Peyer's patch (tissue), 4 donors: ENCODE data around the gene FEV. TPM values are rescaled to one million over a fixed set of nuclear protein-coding genes. Genes with fewer than 3 reads are reported as not detected.

ENCODE experiments used
- DNase-seq, 3 donors: peaks; one replicate each; pipeline ENCODE4 v3.0.0-alpha.2; 2017 to 2019
- H3K27ac ChIP-seq, 4 donors: fragments of 200-600 bp; sonication (generic); one replicate each; pipeline ENCODE4 v1.5.1; 2016 to 2019
- H3K27me3 ChIP-seq, 2 donors: fragments of 200-600 bp; sonication (generic); one replicate each; pipeline ENCODE4 v1.5.1; 2019
- H3K36me3 ChIP-seq, 3 donors: fragments of 200-600 bp; sonication (generic); one replicate each; pipeline ENCODE4 v1.5.1; 2016 to 2019
- H3K4me1 ChIP-seq, 4 donors: fragments of 200-600 bp; sonication (generic); one replicate each; pipeline ENCODE4 v1.5.1; 2016 to 2019
- H3K4me3 ChIP-seq, 4 donors: fragments of 200-600 bp; sonication (generic); 1 replicate in 3 of 4; 2 replicates in 1 of 4; pipeline ENCODE4 v1.5.1; 2016 to 2019; ENCODE audit warnings: mild to moderate bottlenecking in 1 of 4
- H3K9me3 ChIP-seq, 4 donors: fragments of 200-600 bp; sonication (generic); one replicate each; pipeline ENCODE4 v1.5.1; 2016 to 2019; ENCODE audit warnings: mild to moderate bottlenecking in 1 of 4
- POLR2A ChIP-seq, 2 donors: fragments of 450-650 bp; IDR thresholded peaks; one replicate each; pipeline ENCODE4 v1.5.1; 2017; ENCODE audit warnings: antibody characterized with exemption in 2 of 2, mild to moderate bottlenecking in 2 of 2, moderate library complexity in 2 of 2
- total RNA-seq, 4 donors: library from RNA; depleted of rRNA; stranded (reverse); fragments of >200 nt; gene quantifications; one replicate each; pipeline ENCODE4 v1.1.0, GENCODE V29; 2016
- TF ChIP-seq, protein P1 (sequence below), 6 experiments: fragments of 450-650 bp in 4 of 6; fragments of 200-600 bp in 2 of 6; sonication (generic) in 1 of 6; IDR thresholded peaks; one replicate each; pipeline ENCODE4 v1.5.1; 2017 to 2019; ENCODE audit warnings: antibody characterized with exemption in 6 of 6, mild to moderate bottlenecking in 3 of 6, moderate library complexity in 1 of 6

FEV gene
- total RNA-seq, 4 donors from 2014 or later: 3.2 to 6.7 (median 5.1) TPM; not detected in 1

DNA sequence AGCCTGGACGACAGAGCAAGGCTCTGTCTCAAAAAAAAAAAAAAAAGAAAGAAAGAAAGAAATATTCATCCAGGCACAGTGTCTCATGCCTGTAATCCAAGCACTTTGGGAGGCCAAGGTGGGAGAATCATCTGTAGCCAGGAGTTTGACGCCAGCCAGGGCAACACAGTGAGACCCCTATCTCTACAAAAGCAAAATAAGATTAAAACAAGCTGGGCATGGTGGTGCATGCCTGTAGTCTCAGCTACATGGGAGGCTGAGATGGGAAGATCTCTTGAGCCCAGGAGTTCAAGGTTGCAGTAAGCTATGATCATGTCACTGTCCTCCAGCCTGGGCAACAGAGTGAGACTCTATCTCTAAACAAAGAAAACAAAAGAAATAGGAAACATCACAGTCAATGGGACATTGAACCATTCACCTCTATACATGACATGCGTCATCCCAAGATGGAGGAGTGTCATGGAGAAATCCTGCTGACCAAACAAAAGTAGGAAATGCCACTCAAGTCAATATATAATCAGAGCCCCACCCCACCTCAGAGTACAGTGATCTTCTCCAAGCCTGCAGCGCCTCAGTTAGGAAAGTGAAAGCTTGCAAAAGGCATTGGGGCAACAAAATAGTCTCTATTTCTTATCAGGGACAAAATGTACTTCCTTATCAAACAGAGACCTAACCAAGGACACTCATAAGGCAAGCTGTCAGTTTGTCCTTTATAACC lies 9.8 kb downstream of the FEV start:
- Histone ChIP-seq H3K27me3 (peaks cover 0 to 1% of the 10 kb centered on the region in 2 donors), H3K27ac (peak overlapping the region in 2 of 4 donors; percentile 85 to 87), H3K4me1 (peaks cover 0 to 7% (median 0%) of the 10 kb centered on the region in 4 donors), H3K36me3 (no peaks in the 10 kb centered on the region), H3K9me3 (no peaks in the 10 kb centered on the region), H3K4me3 (no peak overlapping the region)
- peak in 1 of 3 donors; percentile 84 for DNase-seq
- TF ChIP-seq POLR2A (IDR thresholded peaks at IDR 0.05): no peak
- TF ChIP-seq, protein P1, sequence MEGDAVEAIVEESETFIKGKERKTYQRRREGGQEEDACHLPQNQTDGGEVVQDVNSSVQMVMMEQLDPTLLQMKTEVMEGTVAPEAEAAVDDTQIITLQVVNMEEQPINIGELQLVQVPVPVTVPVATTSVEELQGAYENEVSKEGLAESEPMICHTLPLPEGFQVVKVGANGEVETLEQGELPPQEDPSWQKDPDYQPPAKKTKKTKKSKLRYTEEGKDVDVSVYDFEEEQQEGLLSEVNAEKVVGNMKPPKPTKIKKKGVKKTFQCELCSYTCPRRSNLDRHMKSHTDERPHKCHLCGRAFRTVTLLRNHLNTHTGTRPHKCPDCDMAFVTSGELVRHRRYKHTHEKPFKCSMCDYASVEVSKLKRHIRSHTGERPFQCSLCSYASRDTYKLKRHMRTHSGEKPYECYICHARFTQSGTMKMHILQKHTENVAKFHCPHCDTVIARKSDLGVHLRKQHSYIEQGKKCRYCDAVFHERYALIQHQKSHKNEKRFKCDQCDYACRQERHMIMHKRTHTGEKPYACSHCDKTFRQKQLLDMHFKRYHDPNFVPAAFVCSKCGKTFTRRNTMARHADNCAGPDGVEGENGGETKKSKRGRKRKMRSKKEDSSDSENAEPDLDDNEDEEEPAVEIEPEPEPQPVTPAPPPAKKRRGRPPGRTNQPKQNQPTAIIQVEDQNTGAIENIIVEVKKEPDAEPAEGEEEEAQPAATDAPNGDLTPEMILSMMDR (IDR thresholded peaks at IDR 0.05): peak in 2 of 6 experiments; percentile 22 to 58

DNA sequence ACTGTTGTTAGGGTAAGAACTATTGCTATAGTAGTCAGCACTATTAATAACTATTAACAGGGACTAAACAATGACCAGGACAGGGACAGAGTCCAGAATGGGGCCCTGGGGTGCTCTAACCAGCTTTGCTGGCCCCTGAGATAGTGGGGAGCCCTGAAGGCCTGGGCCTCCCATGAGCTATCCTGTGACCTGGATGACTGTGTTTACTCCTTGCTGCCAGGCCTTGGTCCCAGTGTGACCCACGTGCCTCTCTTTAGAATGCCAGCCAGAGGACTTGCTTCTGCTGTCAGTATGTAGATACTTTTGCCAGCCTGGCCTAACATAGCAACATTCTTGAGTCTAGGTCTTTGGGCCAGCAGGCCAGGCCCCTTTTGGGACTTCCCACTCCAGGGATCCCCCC lies 14.1 kb downstream of the FEV start:
- Histone ChIP-seq H3K27ac (no peak overlapping the region), H3K27me3 (no peaks in the 10 kb centered on the region), H3K36me3 (no peaks in the 10 kb centered on the region), H3K4me3 (no peak overlapping the region), H3K4me1 (no peaks in the 10 kb centered on the region), H3K9me3 (no peaks in the 10 kb centered on the region)
- no peak for DNase-seq
- TF ChIP-seq, protein P1 (IDR thresholded peaks at IDR 0.05): no peak
- TF ChIP-seq POLR2A (IDR thresholded peaks at IDR 0.05): no peak

DNA sequence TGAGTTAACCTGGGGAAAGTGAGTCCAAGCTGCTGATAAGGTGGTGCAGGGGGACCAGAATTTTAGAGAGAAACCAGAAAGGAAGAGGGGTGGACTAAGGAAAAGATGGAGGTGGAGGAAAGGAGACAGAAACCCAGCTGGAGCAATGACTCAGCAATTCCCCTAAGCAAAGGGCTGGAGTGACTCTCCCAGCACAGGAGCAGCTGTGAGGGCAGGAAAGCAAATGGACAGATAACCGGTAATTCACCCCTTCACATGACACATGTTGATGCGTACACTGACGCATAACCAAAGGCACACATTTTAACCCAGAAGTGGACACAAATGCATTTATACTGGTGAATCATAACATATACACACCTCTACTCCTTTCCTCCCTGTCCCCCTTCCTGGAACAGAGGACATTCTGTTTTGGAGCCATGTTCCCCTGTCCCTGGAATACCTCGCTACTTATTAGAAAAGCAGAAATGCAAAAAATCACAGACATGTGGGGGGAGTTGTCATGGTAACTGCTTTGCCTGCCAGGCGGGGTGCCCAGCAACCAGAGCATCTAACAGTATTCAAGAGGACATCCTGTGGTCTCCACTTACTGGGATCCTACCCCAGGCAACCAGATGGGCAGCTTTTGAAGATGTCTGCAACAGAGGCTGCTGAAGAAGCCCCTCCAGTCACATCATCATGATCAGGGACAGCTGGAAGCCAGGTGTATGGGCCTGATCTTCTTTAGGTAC lies 20.8 kb downstream of the FEV start:
- no peaks in the 10 kb centered on the region for H3K36me3 ChIP-seq
- DNase-seq: peak in 1 of 3 donors; percentile 7
- H3K27me3 ChIP-seq: peaks cover 0 to 36% of the 10 kb centered on the region in 2 donors
- H3K4me1 ChIP-seq: peaks cover 0 to 19% (median 7%) of the 10 kb centered on the region in 4 donors
- no peak for TF ChIP-seq POLR2A (IDR thresholded peaks at IDR 0.05)
- TF ChIP-seq, protein P1 (IDR thresholded peaks at IDR 0.05): no peak
- no peaks in the 10 kb centered on the region for H3K9me3 ChIP-seq
- H3K27ac ChIP-seq: no peak overlapping the region
- H3K4me3 ChIP-seq: no peak overlapping the region

DNA sequence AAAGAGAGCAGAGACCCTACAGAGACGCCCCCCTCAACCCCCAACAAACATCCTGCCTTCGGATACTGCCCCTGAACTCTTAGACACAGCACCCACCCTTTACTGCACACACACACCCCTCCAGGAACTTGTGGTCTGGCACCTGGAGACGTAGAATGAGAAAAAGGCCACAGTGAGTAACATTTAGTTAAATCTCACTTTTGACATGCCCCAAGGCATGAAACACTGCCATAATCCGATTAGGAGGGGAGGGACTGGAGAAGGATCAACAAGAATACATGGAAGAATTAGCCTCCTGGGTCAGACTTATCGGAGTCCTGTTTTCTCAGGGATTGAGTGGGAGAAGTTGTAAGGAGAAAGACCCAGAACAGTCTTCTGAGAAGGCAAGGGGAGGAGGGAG lies 21.4 kb downstream of the FEV start:
- H3K27me3 ChIP-seq: peaks cover 0 to 42% of the 10 kb centered on the region in 2 donors
- no peak for DNase-seq
- no peaks in the 10 kb centered on the region for H3K9me3 ChIP-seq
- no peak overlapping the region for H3K27ac ChIP-seq
- no peak overlapping the region for H3K4me3 ChIP-seq
- peaks cover 0 to 23% (median 7%) of the 10 kb centered on the region in 4 donors for H3K4me1 ChIP-seq
- no peak for TF ChIP-seq POLR2A (IDR thresholded peaks at IDR 0.05)
- TF ChIP-seq, protein P1 (IDR thresholded peaks at IDR 0.05): no peak
- H3K36me3 ChIP-seq: no peaks in the 10 kb centered on the region

DNA sequence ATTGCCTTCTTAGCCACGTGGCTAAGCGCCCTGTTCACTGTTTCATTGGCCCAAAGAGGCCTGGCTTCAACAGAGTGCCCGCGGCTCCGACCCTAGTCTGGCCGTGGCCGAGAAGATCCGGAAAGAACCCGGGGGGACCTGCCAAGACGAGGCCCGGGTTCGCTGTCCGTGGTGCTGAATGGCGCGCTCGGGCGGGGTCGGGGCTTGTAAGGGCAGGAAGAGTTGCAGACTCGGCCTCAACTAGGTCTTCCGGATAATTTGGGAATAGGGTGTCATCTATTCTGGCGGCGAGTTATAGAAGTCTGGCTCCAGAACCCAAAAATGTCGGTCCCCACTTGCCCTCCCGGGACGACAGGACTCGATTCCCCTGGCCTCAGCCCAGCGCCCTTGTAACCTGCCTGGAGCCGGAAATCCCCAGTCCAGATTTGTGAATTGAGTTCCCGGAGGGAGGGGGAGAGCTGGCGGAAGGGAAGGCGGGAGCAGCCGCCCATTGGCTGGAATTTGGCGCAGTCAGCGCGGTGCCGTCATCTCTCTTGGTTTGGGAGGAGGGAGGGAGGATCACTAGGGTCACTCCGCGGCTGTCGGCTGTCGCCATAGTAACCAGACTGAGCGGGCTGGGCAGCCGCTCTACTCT lies 22.0 kb downstream of the FEV start:
- Histone ChIP-seq H3K36me3 (no peaks in the 10 kb centered on the region), H3K4me3 (no peak overlapping the region), H3K27me3 (peaks cover 0 to 45% of the 10 kb centered on the region in 2 donors), H3K27ac (no peak overlapping the region), H3K9me3 (no peaks in the 10 kb centered on the region), H3K4me1 (peaks cover 0 to 23% (median 7%) of the 10 kb centered on the region in 4 donors)
- peak in 2 of 3 donors; percentile 67 to 68 for DNase-seq
- TF ChIP-seq, protein P1 (IDR thresholded peaks at IDR 0.05): no peak
- TF ChIP-seq POLR2A (IDR thresholded peaks at IDR 0.05): no peak
